Endothelial cell of umbilical vein (primary cell): ENCODE measurements around the gene ACVR2B.

ENCODE experiments used
- EZH2 ChIP-seq: IDR thresholded peaks from 2 replicates; pipeline ENCODE4 v1.6.1; 2012; ENCODE audit warnings: borderline replicate concordance, low read depth, mild to moderate bottlenecking, moderate library complexity, low read length, inconsistent platforms; ENCODE audit not compliant: severe bottlenecking
- GATA2 ChIP-seq: IDR thresholded peaks from 2 replicates; pipeline ENCODE4 v1.7.0; 2011; ENCODE audit warnings: low read depth, mild to moderate bottlenecking, moderate library complexity, mixed read lengths, low read length; ENCODE audit not compliant: insufficient read length, insufficient read depth
- POLR2AphosphoS5 ChIP-seq: IDR thresholded peaks from 2 replicates; pipeline ENCODE4 v1.6.1; 2012; ENCODE audit warnings: low read depth, mild to moderate bottlenecking, control low read depth, low read length, moderate library complexity; ENCODE audit not compliant: insufficient read depth
- TF ChIP-seq, protein P1 (sequence below), 2 donors: IDR thresholded peaks; 1 replicate in 1 of 2; 2 replicates in 1 of 2; pipeline ENCODE4 v1.5.1; 2011; ENCODE audit warnings: low read length in 2 of 2, mild to moderate bottlenecking in 2 of 2, moderate library complexity in 2 of 2, control low read depth in 1 of 2, inconsistent platforms in 1 of 2, low read depth in 1 of 2; ENCODE audit not compliant: insufficient read depth in 1 of 2; ENCODE audit errors: extremely low read depth in 1 of 2

DNA sequence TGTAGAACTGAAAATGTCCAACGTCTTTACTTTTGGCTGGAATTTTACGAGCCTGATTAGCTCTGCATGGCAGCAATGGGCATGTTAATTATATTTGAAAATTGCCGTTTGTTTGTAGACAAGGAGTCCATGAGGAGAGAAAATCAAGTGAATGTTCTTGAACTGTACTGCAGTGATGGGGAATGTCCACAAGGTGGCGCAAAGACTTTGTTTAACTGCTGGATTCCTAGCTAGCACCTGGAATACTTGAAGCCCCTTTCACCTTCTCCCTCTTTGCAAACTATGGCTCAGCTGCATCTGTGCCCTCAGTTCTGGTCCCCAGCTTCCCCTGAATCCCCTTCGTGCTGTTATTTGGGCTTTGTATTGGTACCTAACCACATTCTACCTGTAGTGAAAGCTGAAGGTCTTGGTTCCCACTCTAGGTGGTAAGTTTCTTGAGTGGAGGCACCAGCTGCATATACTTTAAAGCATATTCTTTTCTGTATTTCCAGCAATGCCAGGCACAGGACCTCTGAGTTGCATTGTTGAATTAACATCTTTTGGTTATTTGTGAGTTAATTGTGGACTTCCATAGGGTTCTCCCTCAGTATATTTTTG, 67.8 kb downstream of the ACVR2B start:
- TF ChIP-seq, protein P1, sequence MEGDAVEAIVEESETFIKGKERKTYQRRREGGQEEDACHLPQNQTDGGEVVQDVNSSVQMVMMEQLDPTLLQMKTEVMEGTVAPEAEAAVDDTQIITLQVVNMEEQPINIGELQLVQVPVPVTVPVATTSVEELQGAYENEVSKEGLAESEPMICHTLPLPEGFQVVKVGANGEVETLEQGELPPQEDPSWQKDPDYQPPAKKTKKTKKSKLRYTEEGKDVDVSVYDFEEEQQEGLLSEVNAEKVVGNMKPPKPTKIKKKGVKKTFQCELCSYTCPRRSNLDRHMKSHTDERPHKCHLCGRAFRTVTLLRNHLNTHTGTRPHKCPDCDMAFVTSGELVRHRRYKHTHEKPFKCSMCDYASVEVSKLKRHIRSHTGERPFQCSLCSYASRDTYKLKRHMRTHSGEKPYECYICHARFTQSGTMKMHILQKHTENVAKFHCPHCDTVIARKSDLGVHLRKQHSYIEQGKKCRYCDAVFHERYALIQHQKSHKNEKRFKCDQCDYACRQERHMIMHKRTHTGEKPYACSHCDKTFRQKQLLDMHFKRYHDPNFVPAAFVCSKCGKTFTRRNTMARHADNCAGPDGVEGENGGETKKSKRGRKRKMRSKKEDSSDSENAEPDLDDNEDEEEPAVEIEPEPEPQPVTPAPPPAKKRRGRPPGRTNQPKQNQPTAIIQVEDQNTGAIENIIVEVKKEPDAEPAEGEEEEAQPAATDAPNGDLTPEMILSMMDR (IDR thresholded peaks at IDR 0.05; ENCODE audit: extremely low read depth in 1 of 2, insufficient read depth in 1 of 2, low read depth in 1 of 2, low read length in 2 of 2): peak; percentile 84
- TF ChIP-seq GATA2 (no peak), POLR2AphosphoS5 (no peak), EZH2 (no peak)
